HG03378 (cell line): ENCODE data around the gene RTN4RL1.
"Not testable (repeated sequence)": the region's sequence is repeated elsewhere in the genome, so short reads cannot be mapped to it uniquely, and the experiment has no call there.

ENCODE experiments used
- ATAC-seq: cut with Tn5 transposase; IDR thresholded peaks from one replicate; pipeline ENCODE4 v1.9.1; 2021; ENCODE audit warnings: mild to moderate bottlenecking, moderate library complexity; ENCODE audit not compliant: unreplicated experiment

Gene RTN4RL1

GRCh38 chr17:2008332-2009126, 16.6 kb downstream of the RTN4RL1 start:
- ATAC-seq: no peak

- no peak for ATAC-seq
These were observed 20.6 kb downstream of the RTN4RL1 start for GRCh38 chr17:2004435-2004952.

GRCh38 chr17:2003525-2003924, 21.6 kb downstream of the RTN4RL1 start:
- ATAC-seq: no peak

GRCh38 chr17:2002767-2003329, 22.3 kb downstream of the RTN4RL1 start:
- ATAC-seq: no peak

- no peak for ATAC-seq
These were observed 25.4 kb downstream of the RTN4RL1 start for GRCh38 chr17:1999557-2000251.

GRCh38 chr17:1997927-1998742, 27.0 kb downstream of the RTN4RL1 start:
- ATAC-seq: no peak

GRCh38 chr17:1997289-1997926, 27.7 kb downstream of the RTN4RL1 start:
- no peak for ATAC-seq

GRCh38 chr17:1996800-1997288, 28.3 kb downstream of the RTN4RL1 start:
- ATAC-seq: no peak

GRCh38 chr17:1995907-1996799, 29.0 kb downstream of the RTN4RL1 start:
- ATAC-seq: no peak

- ATAC-seq: no peak
These were observed 29.7 kb downstream of the RTN4RL1 start for GRCh38 chr17:1995321-1995892.

- no peak for ATAC-seq
These were observed 30.4 kb downstream of the RTN4RL1 start for GRCh38 chr17:1994707-1995106.

GRCh38 chr17:1992541-1992940, 32.6 kb downstream of the RTN4RL1 start:
- no peak for ATAC-seq

GRCh38 chr17:1989135-1989534, 36.0 kb downstream of the RTN4RL1 start:
- ATAC-seq: no peak

- ATAC-seq: no peak
These were observed 38.2 kb downstream of the RTN4RL1 start for GRCh38 chr17:1986783-1987451.

- no peak for ATAC-seq
These were observed 39.4 kb downstream of the RTN4RL1 start for GRCh38 chr17:1985686-1986085.

GRCh38 chr17:1985093-1985492, 40.0 kb downstream of the RTN4RL1 start:
- ATAC-seq: no peak

GRCh38 chr17:1982793-1983366, 42.3 kb downstream of the RTN4RL1 start:
- ATAC-seq: not testable (repeated sequence)

GRCh38 chr17:1980665-1981250, 44.4 kb downstream of the RTN4RL1 start:
- ATAC-seq: no peak
